Panc1 (cell line): ENCODE measurements around the gene TRAK1. TPM values are rescaled to one million over a fixed set of nuclear protein-coding genes. Genes with fewer than 3 reads are reported as not detected.

Experiments
- ATAC-seq: fragments of 200-7000 bp; cut with Tn5 transposase; 2 replicates; pipeline ENCODE4 v1.9.1; 2020; ENCODE audit warnings: mild to moderate bottlenecking, moderate library complexity
- BruUV-seq: library from RNA; stranded (reverse); fragments of 400-500 nt; replicated peaks from 2 replicates; lab custom pipeline; 2021; lab: Mats Ljungman, UMichigan
- CTCF ChIA-PET: fragments of 300-600 bp; sonication (Branson Sonifier 250); formaldehyde crosslinking; loops from one replicate; lab custom pipeline; 2022; ENCODE audit warnings: antibody characterized with exemption; lab: Charles Lee
- POLR2A ChIA-PET: fragments of 300-600 bp; sonication (Branson Sonifier 250); formaldehyde crosslinking; loops from one replicate; lab custom pipeline; 2022; ENCODE audit warnings: antibody characterized with exemption; lab: Charles Lee
- DNase-seq: peaks from one replicate; pipeline ENCODE4 v3.0.0-alpha.2; 2010; ENCODE audit warnings: low read depth, low spot score
- H3K27ac ChIP-seq: 2 replicates; pipeline ENCODE4 v1.5.1; 2011; ENCODE audit warnings: mild to moderate bottlenecking, low read length, inconsistent platforms
- H3K27me3 ChIP-seq: fragments of 200-500 bp; sonication (Bioruptor generic); 2 replicates; pipeline ENCODE4 v1.6.0; 2014; ENCODE audit warnings: low read length, inconsistent platforms; ENCODE audit not compliant: control insufficient read depth, insufficient read depth
- H3K36me3 ChIP-seq: fragments of 200-500 bp; sonication (Bioruptor generic); 2 replicates; pipeline ENCODE4 v1.5.1; 2014; ENCODE audit warnings: inconsistent platforms, mild to moderate bottlenecking, low read length, moderate library complexity; ENCODE audit not compliant: control insufficient read depth, insufficient read depth
- H3K4me1 ChIP-seq: 2 replicates; pipeline ENCODE4 v1.5.1; 2011; ENCODE audit warnings: inconsistent platforms, mild to moderate bottlenecking, low read length, moderate library complexity; ENCODE audit not compliant: control insufficient read depth, insufficient read depth
- H3K4me3 ChIP-seq, 2 experiments: 2 replicates each; pipeline ENCODE4 v1.5.1; 2011 to 2012; ENCODE audit warnings: low read depth in 2 of 2, low read length in 2 of 2, mild to moderate bottlenecking in 2 of 2, inconsistent platforms in 1 of 2, moderate library complexity in 1 of 2
- H3K9me3 ChIP-seq: fragments of 200-500 bp; sonication (Bioruptor generic); 2 replicates; pipeline ENCODE4 v1.5.1; 2014; ENCODE audit warnings: low read depth, mild to moderate bottlenecking, inconsistent platforms, low read length, moderate library complexity; ENCODE audit not compliant: control insufficient read depth, insufficient read depth
- POLR2AphosphoS5 ChIP-seq: IDR thresholded peaks from 2 replicates; pipeline ENCODE4 v1.6.1; 2012; ENCODE audit warnings: mild to moderate bottlenecking, low read depth, low read length, moderate library complexity
- SIN3A ChIP-seq: IDR thresholded peaks from 2 replicates; pipeline ENCODE4 v1.6.1; 2012; ENCODE audit warnings: low read depth, mild to moderate bottlenecking, low read length, moderate library complexity, borderline replicate concordance; ENCODE audit not compliant: insufficient read depth
- TCF7L2 ChIP-seq: IDR thresholded peaks from 2 replicates; pipeline ENCODE4 v1.6.1; 2011; ENCODE audit warnings: mild to moderate bottlenecking, low read depth, low read length, inconsistent platforms
- in situ Hi-C: cut with HindIII; loops from 2 replicates; pipeline ENCODE4 v1.10.0; 2016; ENCODE audit warnings: low sequenced_read_pairs, low pct_unique_long_range_greater_than_20kb
- intact Hi-C: fragments of 100-400 bp; cut with micrococcal nuclease; formaldehyde crosslinking; loops from one replicate; pipeline ENCODE4 v1.10.0; 2022; ENCODE audit not compliant: unreplicated experiment
- total RNA-seq: library from RNA; stranded (reverse); gene quantifications from one replicate; pipeline ENCODE4 v1.2.1, GENCODE V29; 2021; ENCODE audit not compliant: unreplicated experiment
- TF ChIP-seq, protein P1 (sequence below), 2 experiments: IDR thresholded peaks; 2 replicates each; pipeline ENCODE4 v1.6.1; 2011 to 2012; ENCODE audit warnings: low read depth in 2 of 2, control low read depth in 1 of 2, low read length in 1 of 2, mild to moderate bottlenecking in 1 of 2, moderate library complexity in 1 of 2; ENCODE audit not compliant: insufficient read depth in 1 of 2
- TF ChIP-seq, protein P2 (sequence below): fragments of 450-650 bp; IDR thresholded peaks from 2 replicates; pipeline ENCODE4 v1.5.1; 2017; ENCODE audit warnings: mild to moderate bottlenecking

Gene TRAK1
- total RNA-seq, 1 experiment from 2014 or later: 38.4 TPM

DNA sequence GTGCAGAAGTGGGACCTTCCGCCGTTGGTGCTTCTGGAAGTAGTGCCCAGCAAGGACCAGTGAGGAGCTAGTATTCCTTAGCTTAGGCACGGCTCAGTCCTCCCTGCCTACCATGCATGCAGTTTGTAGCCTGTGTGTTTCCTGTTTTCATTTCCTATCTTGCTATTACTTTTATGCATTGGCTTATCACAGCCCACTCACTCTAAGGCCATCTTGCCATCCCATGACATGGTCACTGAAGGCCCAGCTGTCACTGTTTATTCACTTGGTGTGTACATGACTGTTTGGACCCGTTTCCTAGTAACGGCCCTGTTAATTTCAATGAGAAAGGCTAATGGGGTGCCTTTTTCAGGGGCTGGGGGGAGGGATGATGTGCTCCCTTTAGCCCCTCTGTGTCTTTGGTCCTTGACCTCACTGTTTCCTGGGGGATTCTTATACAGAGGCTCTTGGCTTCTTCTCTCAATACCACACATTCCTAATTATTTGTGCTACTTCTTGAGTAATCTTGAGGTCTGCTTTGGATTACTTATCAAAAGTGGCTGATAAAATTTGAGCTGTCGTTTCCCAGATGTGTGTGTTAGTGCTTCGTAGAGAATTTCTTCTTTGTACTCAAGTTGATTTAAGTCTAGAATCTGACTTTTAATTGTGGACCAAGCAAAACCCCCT, 24.5 kb upstream of the TRAK1 start:
- in situ Hi-C loops (no loop called here), intact Hi-C loops (no loop called here)
- no peak overlapping the region for H3K4me3 ChIP-seq
- H3K36me3 ChIP-seq: no peaks in the 10 kb centered on the region
- H3K27me3 ChIP-seq: no peaks in the 10 kb centered on the region
- BruUV-seq: no TSS peak
- ChIA-PET POLR2A (no interaction called here), CTCF (no interaction called here)
- no peak for TF ChIP-seq TCF7L2
- TF ChIP-seq, protein P1, sequence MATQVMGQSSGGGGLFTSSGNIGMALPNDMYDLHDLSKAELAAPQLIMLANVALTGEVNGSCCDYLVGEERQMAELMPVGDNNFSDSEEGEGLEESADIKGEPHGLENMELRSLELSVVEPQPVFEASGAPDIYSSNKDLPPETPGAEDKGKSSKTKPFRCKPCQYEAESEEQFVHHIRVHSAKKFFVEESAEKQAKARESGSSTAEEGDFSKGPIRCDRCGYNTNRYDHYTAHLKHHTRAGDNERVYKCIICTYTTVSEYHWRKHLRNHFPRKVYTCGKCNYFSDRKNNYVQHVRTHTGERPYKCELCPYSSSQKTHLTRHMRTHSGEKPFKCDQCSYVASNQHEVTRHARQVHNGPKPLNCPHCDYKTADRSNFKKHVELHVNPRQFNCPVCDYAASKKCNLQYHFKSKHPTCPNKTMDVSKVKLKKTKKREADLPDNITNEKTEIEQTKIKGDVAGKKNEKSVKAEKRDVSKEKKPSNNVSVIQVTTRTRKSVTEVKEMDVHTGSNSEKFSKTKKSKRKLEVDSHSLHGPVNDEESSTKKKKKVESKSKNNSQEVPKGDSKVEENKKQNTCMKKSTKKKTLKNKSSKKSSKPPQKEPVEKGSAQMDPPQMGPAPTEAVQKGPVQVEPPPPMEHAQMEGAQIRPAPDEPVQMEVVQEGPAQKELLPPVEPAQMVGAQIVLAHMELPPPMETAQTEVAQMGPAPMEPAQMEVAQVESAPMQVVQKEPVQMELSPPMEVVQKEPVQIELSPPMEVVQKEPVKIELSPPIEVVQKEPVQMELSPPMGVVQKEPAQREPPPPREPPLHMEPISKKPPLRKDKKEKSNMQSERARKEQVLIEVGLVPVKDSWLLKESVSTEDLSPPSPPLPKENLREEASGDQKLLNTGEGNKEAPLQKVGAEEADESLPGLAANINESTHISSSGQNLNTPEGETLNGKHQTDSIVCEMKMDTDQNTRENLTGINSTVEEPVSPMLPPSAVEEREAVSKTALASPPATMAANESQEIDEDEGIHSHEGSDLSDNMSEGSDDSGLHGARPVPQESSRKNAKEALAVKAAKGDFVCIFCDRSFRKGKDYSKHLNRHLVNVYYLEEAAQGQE (IDR thresholded peaks at IDR 0.05; ENCODE audit: insufficient read depth in 1 of 2, low read depth in 2 of 2, low read length in 1 of 2): no peak
- TF ChIP-seq POLR2AphosphoS5: no peak
- no peak for TF ChIP-seq SIN3A
- TF ChIP-seq, protein P2, sequence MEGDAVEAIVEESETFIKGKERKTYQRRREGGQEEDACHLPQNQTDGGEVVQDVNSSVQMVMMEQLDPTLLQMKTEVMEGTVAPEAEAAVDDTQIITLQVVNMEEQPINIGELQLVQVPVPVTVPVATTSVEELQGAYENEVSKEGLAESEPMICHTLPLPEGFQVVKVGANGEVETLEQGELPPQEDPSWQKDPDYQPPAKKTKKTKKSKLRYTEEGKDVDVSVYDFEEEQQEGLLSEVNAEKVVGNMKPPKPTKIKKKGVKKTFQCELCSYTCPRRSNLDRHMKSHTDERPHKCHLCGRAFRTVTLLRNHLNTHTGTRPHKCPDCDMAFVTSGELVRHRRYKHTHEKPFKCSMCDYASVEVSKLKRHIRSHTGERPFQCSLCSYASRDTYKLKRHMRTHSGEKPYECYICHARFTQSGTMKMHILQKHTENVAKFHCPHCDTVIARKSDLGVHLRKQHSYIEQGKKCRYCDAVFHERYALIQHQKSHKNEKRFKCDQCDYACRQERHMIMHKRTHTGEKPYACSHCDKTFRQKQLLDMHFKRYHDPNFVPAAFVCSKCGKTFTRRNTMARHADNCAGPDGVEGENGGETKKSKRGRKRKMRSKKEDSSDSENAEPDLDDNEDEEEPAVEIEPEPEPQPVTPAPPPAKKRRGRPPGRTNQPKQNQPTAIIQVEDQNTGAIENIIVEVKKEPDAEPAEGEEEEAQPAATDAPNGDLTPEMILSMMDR: no peak
- no peaks in the 10 kb centered on the region for H3K9me3 ChIP-seq
- H3K27ac ChIP-seq: peak overlapping the region; percentile 14; the same call in 1 of the 2 replicates
- H3K4me1 ChIP-seq: peaks cover 44% of the 10 kb centered on the region
- DNase-seq: no peak
- ATAC-seq: no peak

DNA sequence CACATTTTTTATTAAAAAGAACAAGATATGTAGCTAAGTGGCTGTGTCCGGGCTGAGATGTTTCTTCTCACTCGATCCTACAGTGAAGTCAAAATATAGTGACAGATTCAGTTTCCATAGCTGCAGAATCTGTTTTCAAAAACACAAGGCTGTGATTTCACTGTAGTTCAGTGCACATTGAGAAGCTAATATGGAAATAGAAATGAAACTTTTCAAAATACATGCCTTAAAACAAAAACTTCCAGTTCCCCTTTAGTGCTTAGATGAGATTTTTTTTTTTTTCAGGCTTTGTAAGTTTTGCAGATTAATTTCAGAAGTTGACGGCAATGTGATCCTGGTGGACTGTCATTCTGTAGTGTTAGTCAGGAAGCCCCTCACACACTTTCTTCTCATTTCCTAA, 23.8 kb upstream of the TRAK1 start:
- ChIA-PET CTCF (no interaction called here), POLR2A (no interaction called here)
- intact Hi-C loops (no loop called here), in situ Hi-C loops (no loop called here)
- Histone ChIP-seq H3K27me3 (no peaks in the 10 kb centered on the region), H3K9me3 (no peaks in the 10 kb centered on the region), H3K36me3 (no peaks in the 10 kb centered on the region), H3K27ac (peak overlapping the region; percentile 14; the same call in 1 of the 2 replicates), H3K4me3 (no peak overlapping the region), H3K4me1 (peaks cover 41% of the 10 kb centered on the region)
- TF ChIP-seq TCF7L2: no peak
- TF ChIP-seq POLR2AphosphoS5: no peak
- TF ChIP-seq, protein P2: no peak
- TF ChIP-seq, protein P1 (IDR thresholded peaks at IDR 0.05; ENCODE audit: insufficient read depth in 1 of 2, low read depth in 2 of 2, low read length in 1 of 2): no peak
- TF ChIP-seq SIN3A: no peak
- ATAC-seq (no peak), DNase-seq (no peak)
- no TSS peak for BruUV-seq
